ENCODE data around the gene ZBED1.
"Not testable (repeated sequence)": the region's sequence is repeated elsewhere in the genome, so short reads cannot be mapped to it uniquely, and the experiment has no call there.

ZBED1 gene

DNA sequence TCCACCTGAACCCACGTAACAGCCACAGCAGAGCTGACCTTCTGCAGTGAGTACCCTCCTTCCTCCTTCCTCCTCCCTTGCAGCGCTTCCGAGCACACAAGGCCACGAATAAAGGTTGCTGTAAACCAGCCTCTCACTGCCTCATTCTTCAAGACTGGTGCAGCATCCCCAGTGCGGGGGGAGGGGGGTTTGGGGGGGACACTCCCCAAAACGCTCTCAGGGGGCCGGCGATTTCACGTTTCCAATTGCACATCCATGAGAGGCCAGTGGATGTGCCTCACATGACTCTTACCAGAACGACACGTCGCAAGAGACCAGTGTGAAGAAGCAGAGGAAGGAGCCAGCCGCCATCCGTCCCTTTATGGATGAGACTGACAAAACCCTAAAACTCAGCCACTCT, 5.2 kb downstream of the ZBED1 start:
- DNase-seq: no peak

DNA sequence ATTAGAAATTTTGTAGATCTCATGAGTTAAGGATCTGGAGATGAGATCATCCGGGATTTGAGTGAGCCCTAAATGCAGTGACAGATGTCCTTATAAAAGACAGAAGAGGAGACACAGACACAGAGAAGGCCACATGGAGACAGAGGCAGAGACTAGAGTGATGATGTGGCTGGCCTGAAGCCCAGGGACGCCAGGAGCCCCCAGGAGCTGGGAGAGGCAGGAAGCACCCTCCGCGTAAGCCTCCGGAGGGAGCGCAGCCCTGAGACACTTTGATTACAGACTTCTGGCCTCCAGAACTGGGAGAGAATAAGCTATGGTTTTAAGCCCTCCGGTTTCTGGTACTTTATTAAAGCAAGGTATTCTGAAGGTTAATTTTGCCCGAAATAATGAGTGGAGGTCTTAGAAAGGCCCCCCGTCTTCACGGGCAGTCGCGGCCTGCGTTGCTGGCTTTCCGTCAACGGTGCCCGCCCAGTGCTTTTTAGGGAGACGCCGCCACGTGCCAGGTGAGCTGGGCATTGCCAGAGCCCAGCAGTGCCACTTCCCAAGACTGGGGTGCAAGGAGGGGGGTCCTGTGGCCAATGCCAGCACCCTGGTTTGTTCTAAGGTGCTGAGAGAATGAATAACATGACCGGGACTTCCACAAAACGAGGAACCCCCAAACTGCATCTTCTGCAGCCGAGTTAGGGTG, 8.1 kb downstream of the ZBED1 start:
- no peak for DNase-seq

DNA sequence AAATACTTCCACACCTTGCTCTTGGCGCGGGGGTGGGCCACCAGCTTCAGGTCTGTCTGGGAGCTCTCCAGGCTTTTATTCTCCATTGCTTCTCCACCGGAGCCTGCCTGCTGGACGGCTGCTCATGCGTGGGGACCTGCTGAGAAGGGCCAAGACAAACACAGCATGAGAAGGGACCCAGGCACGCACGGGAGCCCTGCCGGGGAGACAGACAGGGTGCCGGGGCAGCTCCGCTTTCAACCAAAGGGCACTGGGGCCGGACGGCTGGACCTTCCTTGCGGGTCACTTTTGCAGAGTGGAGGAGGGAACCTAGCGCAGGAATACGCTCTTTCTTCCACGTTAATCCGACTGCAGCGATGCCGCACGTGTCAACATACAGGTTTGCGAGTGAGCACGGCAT, 10.1 kb downstream of the ZBED1 start:
- no peak for DNase-seq

DNA sequence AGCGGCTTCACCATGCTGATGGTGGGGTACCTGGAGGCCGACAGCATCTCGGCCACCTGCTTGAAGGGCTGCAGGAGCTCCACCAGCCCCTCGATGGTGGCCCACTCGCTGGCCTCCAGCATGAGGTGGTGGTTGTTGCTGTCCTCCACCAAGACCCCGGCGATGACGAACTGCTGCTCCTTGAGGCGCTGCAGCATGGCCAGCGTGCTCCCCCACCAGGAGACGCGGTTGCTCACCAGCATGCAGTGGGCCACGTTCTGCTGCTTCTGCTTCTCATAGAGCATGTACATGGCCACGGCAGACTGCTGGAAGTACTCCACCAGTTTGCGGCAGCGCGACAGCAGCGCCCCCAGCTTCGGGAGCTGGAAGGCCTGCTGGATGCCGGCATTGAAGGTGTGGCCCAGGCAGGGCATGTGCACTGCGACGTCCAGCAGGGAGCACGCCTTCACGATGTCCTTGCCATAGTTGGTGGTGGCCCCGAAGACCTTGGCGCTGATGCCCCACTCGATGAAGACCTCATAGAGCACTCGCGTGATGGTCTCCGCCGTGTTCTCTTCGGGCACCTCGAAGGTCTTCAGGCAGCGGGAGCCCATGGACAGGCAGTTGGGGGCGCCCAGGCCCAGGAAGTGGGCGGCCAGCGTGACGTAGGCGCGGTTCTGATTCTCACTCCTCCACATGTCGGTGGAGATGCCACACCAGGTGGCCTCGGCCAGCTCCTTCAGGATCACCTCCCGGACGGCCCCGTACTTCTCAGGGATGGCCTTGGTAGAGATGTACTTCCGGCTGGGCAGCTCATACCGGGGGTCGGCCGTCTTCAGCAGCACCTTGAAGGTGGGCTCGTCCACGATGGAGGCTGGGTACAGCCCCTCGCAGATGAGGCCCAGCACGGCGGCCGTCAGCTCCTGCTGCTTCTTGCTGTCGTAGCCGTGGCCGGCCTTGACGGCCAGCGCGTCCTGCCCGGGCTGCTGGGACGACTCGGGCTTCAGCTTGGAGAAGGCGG, 11.0 kb downstream of the ZBED1 start:
- DNase-seq: no peak

DNA sequence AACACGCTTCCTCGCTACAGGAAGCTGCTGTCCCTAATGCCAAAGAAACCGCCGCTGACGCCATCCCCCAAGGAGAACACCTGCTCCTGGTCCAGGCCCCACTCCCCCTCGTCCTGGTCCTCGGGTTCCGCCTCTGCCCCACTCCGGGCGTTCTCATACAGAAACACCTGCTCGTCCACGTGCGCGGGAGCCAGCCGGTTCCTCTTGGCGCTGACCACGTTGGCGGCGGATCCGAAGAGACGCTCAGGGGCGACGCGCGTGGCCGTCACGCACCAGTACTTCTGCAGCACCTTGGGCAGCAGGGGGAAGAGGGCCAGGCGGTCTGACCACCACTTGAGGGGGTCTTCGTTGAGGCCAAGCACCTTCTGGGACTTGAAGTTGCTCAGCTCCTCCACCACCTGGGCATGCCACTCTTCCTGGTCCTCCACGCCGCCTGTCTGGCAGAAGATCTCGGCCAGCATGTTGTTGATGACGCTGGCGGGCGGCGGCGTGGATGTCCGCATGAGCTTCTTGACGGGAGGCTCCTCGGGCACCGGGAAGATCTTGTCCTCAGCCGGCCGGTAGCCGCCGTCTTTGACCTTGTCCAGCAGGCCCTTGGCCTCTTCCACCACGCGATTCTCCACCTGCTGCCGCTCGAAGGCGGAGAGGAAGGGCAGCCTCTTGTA, 12.0 kb downstream of the ZBED1 start:
- no peak for DNase-seq

DNA sequence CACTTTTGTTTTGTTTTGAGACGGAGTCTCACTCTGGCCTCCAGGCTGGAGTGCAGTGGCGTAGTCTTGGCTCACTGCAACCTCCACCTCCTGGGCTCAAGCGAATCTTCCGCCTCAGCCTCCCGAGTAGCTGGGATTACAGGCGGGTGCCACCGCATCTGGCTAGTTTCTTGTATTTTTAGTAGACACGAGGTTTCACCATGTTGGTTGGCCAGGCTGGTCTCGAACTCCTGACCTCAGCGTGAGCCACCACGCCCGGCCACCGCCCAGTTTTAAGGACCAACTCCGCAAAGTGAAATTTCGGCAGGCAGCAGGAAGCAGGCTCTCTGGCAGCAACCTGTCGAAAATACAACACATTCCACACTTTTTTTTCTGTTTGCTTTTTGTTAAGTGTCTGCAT, 13.4 kb downstream of the ZBED1 start:
- no peak for DNase-seq

DNA sequence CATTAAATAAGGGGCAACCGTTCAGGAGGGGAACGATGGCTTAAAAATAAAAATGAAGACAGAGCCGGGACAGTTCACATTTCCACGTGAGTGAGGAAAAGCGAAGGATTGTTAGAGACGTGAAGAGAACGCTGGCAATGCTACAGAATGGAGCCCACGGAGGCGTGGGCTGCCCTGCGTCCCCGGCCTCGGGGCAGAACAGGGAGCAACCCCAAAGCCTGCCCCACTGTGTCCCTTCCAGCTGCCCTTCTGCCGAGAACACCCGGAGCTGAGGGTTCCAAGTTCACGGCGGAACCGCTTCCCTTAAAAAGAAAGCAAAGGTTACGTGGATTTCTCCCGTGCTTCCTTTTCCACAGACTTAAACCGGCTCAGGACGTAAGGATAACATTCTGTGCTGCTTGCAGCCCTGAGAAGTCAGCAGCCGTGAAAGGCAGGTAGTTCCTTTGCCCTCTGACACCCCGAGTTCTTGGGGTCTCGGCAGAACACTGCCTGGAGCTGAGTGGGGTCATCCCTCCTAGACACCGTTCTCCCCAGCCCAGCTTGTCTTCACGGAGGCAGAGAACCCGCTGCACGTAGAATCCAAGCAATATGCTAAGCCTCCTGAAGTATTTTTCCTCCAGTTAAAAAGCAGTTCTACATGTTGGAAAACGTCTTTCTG, 14.2 kb downstream of the ZBED1 start:
- DNase-seq: no peak

DNA sequence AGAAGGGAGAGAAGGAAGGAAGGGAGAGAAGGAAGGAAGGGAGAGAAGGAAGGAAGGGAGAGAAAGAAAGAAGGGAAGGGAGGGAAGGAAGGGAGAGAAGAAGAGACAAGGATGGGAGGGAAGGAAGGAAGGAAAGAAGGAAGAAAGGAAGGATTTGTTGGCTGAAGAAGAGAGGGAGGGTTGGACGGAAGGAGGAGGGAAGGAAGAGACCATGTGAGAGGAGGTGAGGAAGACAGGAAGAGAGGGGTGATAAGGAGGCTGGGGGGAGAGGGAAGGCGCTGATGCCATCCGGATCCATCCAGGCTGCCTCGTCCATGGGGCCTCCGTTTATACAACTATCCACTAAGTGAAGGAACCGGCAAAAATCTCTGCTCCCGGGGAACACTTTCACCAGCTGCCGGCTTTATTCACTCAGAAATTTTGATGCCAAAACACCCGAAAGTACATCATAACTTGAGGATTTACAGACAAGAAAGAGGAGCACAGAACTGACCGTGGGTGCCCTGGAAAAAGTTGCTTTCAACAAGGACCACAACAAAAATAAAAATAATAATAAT, 14.9 kb downstream of the ZBED1 start:
- no peak for DNase-seq

DNA sequence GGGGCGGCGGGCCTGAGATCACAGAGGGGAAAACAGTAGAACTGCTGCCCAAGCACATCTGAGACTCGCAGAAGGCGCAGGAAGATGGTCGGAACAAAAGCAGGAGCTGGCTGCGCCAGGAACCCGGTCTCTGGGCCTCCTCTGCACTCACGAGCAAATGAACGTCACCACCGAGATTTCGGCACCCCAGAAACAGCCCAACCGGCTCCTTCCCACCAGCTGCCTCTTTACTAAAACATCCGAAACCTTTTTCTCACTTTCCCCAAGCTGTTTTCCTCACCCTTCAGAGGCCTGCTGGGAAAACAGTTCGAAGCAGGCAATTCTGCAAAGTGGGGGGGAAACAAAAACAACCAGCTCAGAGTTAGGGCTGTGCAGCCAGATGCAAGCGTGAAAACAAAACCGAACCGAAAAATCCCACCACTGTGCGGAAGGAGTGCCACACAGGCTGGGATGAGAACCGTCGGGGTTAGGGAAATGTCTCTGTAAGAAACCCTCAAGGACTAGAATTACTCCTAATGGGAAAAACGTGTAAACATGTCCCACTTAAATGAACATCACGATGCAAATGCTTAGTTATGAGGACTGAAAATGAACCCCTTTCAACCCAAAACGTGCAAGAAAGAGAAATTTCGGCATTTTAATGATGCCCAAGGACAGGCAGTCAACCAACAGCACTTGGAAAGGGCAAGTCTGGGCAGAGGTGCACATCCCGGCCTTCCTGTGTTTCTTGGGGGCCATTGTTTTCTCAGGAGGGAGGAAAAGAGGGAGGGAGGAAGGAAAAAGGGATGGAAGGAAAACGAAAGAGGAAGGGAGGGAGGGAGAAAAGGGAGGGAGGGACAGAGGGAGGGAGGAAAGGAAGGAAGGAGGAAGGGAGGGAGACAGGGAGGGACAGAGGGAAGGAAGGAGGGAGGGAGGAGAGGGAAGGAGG, 15.8 kb downstream of the ZBED1 start:
- no peak for DNase-seq

DNA sequence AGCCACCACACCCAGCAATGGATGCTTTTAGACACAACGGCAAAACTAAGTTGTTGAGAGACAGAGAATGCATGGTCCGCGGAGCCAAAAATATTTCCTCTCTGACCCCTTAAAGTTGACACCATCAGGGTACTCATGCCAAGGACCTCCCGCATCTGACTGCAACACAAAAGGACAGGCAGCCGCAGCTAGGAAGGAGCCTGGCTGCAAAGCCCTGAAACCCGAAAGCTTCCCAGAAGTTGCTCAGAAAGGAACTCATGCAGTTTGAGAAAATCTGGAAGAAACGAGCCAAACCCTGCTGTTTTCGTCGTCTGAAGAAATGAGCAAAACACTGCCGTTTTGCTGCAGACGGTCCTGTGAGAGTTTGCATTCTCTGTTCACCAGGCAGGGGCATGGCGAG, 16.5 kb downstream of the ZBED1 start:
- DNase-seq: no peak

DNA sequence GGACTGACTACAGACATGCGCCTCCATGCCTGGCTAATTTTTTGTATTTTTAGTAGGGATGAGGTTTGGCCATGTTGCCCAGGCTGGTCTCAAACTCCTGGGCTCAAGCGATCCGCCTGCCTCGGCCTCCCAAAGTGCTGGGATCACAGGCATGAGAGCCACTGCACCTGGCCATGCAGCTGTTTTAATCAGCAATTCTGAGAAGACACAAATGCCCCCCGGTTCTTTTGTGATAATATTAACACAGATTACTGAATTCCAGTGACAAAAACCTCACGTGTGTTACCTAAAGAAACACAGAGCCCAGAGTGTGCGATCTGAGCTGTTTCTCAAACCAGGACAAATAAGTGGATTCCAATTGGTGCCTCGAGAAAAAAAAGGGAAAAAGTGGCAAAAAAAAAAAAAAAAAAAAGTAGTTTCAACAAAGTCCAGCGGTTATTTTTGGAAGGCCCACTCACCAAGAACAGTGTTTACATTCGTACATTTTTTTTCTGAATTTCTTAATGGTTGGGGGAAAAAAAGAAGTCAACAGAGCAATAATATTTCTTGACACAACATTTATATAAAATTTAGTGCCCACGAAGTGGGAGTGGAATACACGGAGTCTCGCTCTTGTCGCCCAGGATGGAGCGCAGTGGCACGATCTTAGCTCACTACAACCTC, 17.2 kb downstream of the ZBED1 start:
- DNase-seq: no peak

DNA sequence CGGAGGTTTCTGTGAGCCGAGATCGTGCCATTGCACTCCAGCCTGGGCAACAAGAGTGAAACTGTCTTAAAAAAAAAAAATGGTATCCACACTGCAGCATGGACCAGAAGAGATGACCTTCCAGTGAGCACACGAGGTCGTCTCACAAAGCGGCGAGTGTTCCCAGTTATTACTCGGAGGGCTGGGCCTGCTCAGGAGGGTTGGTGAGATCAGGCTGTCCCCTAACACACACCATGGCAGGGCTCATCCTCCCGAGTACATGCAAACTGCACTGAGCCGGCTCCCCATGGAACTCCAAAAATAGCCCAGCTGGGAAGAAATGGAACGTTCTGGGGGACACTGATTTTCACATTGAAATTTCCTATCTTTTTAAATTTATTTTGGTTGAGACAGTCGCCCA, 19.2 kb downstream of the ZBED1 start:
- DNase-seq: not testable (repeated sequence)

DNA sequence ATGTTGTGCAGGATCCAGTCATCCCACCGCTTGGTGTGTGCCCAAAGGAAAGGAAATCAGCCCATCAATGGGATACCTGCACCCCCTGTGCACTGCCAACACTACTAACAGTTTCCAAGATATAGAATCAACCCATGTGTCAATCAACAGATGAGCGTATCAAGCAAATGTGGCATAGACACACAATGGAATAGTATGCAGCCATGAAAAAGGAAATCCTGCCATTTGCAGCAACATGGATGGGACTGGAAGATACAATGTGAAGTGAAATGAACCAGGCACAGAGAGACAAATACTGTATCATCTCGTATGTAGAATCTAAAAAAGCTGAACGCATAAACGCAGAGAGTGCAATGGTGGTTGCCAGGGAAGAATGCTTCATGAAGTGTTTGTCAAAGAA, 20.8 kb downstream of the ZBED1 start:
- not testable (repeated sequence) for DNase-seq

DNA sequence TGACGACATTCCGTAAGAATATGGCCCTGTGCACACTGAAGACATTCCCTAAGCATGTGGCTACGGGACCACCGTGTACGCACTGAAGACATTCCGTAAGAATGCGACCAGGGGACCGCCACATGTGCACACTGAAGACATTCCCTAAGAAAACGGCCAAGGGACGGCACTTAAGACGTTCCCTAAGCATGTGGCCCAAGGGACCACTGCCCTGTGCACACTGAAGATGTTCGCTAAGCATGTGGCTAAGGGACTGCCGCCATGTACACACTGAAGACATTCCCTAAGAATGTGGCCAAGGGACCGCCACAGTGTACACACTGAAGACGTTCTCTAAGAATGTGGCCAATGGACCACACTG, 21.4 kb downstream of the ZBED1 start:
- DNase-seq: no peak

DNA sequence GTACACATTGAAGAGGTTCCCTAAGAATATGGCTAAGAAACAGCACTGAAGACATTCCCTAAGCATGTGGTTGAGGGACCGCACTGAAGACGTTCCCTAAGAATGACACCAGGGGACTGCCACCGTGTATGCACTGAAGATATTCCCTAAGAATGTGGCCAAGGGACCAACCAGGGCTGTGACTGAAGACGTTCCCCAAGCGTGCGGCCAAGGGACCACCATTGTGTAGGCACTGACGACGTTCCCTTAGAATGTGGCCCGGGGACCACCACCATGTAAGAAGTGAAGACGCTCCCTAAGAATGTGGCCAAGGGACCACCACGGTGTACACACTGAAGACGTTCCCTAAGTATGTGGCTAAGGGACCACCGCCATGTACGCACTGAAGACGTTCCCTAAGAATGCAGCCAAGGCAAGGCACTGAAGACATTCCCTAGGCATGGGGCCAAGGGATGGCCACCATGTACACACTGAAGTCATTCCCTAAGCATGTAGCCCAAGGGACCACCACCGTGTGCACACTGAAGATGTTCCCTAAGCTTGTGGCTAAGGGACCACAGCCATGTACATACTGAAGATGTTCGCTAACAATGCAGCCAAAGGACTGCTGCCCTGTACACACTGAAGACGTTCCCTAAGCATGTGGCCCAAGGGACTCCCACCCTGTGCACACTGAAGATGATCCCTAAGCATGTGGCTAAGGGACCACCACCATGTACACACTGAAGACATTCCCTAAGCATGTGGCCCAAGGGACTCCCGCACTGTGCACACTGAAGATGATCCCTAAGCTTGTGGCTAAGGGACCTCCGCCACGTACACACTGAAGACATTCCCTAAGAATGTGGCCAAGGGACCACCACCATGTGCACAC, 22.0 kb downstream of the ZBED1 start:
- no peak for DNase-seq

DNA sequence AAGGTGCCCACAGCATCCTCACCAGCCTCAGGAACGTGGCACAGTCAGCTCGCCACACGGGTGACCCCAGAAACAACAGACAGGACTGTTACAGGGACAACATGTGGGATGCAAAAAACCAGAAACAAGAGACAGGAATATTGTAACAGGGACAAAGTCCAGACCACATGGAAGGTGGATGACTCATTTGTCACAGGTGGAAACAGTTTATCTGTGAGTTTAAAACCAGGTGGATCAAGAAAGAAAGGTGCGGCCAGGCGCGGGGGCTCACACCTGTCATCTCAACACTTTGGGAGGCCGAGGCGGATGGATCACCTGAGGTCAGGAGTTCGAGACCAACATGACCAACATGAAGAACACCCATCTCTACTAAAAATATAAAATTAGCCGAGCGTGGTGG, 23.5 kb downstream of the ZBED1 start:
- DNase-seq: not testable (repeated sequence)

DNA sequence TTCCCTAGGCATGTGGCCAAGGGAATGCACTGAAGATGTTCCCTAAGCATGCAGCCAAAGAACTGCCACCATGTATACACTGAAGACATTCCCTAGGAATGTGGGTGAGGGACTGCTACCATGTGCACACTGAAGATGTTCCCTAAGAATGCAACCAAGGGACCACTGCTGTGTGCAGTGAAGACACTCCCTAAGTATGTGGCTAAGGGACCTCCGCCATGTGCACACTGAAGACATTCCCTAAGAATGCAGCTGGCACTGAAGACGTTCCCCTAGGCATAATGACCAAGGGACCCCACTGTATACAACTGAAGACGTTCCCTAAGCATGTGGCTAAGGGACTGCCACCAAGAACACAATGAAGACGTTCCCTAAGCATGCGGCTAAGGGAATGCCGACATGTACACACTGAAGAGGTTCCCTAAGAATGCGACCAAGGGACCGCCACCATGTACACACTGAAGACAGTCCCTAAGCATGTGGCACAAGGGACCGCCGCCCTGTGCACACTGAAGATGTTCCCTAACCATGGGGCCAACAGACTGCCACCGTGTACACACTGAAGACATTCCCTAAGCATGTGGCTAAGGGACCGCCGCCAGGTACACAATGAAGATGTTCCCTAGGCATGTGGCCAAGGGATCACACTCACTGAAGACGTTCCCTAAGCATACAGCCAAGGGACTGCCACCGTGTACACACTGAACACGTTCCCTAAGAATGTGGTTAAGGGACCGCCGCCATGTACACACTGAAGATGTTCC, 25.6 kb downstream of the ZBED1 start:
- no peak for DNase-seq

DNA sequence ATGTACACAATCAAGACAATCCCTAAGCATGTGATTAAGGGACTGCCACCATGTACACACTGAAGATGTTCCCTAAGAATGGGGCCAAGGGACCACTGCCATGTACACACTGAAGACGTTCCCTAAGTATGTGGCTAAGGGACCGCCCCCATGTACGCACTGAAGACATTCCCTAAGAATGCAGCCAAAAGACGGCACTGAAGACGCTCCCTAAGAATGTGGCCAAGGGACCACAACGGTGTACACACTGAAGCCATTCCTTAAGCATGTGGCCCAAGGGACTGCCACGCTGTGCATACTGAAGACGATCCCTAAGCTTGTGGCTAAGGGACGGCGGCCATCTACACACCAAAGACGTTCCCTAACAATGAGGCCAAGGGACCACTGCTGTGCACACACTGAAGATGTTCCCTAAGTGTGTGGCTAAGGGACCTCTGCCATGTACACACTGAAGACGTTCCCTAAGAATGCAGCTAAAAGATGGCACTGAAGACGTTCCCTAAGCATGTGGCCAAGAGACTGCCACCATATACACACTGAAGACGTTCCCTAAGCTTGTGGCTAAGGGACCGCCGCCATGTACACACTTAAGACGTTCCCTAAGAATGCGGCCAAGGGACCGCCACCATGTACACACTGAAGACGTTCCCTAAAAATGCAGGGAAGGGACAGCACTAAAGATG, 26.4 kb downstream of the ZBED1 start:
- DNase-seq: no peak

DNA sequence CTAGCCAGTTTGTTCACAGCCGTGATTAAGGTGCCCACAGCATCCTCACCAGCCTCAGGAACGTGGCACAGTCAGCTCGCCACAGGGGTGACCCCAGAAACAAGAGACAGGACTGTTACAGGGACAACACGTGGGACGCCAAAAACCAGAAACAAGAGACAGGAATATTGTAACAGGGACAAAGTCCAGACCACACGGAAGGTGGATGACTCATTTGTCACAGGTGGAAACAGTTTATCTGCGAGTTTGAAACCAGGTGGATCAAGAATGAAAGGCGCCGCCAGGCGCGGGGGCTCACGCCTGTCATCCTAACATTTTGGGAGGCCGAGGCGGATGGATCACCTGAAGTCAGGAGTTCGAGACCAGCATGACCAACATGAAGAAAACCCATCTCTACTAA, 27.7 kb downstream of the ZBED1 start:
- DNase-seq: not testable (repeated sequence)
